Endothelial cell of umbilical vein (primary cell): ENCODE measurements around the gene TJP1. TPM values are rescaled to one million over a fixed set of nuclear protein-coding genes. Genes with fewer than 3 reads are reported as not detected.

ENCODE experiments used
- BruUV-seq: library from RNA; stranded (reverse); fragments of 400-500 nt; replicated peaks from 2 replicates; lab custom pipeline; 2021; lab: Mats Ljungman, UMichigan
- CTCF ChIA-PET: fragments of 300-600, 350-600 bp; sonication (Branson Sonifier 250); formaldehyde crosslinking; loops from one replicate; lab custom pipeline; 2021; ENCODE audit warnings: antibody characterized with exemption, inconsistent platforms; lab: Charles Lee
- POLR2A ChIA-PET: fragments of 300-600, 350-600 bp; sonication (Branson Sonifier 250); formaldehyde crosslinking; loops from one replicate; lab custom pipeline; 2021; ENCODE audit warnings: antibody characterized with exemption, inconsistent platforms; lab: Charles Lee
- DNase-seq: peaks from one replicate; pipeline ENCODE4 v3.0.0-alpha.2; 2011; ENCODE audit warnings: low read depth, low spot score
- FAIRE-seq: peaks from 2 replicates; lab custom pipeline; 2011; peaks lifted over from hg19 to GRCh38; lab: Jason Lieb, UNC
- H2AFZ ChIP-seq: 2 replicates; pipeline ENCODE4 v1.6.0; 2012; ENCODE audit warnings: low read depth, low read length, control low read depth, inconsistent platforms
- H3K27ac ChIP-seq: 2 replicates; pipeline ENCODE4 v1.5.1; 2011; ENCODE audit warnings: low read depth, mild to moderate bottlenecking, control low read depth, low read length, moderate library complexity; ENCODE audit not compliant: insufficient read depth
- H3K27me3 ChIP-seq, 2 experiments: 2 replicates each; pipeline versions ENCODE4 v1.6.0 to v1.6.1; 2011; ENCODE audit warnings: low read length in 2 of 2, mixed read lengths in 1 of 2; ENCODE audit not compliant: control insufficient read depth in 2 of 2, insufficient read depth in 2 of 2
- H3K36me3 ChIP-seq, 2 experiments: 2 replicates in 1 of 2; 3 replicates in 1 of 2; pipeline ENCODE4 v1.5.1; 2011; ENCODE audit warnings: low read length in 2 of 2, mild to moderate bottlenecking in 1 of 2, moderate library complexity in 1 of 2; ENCODE audit not compliant: control insufficient read depth in 2 of 2, insufficient read depth in 2 of 2; ENCODE audit errors: extremely low read depth in 1 of 2
- H3K4me1 ChIP-seq: 3 replicates; pipeline ENCODE4 v1.5.1; 2011; ENCODE audit warnings: mild to moderate bottlenecking, low read length; ENCODE audit not compliant: control insufficient read depth, insufficient read depth; ENCODE audit errors: extremely low read depth
- H3K4me2 ChIP-seq: 2 replicates; pipeline ENCODE4 v1.6.1; 2011; ENCODE audit warnings: low read length, control low read depth, mixed read lengths; ENCODE audit not compliant: insufficient read depth
- H3K4me3 ChIP-seq, 3 experiments: fragments of 200-600 bp in 1 of 3; sonication (generic), shearing (Covaris generic) in 1 of 3; replicated peaks in 1 of 3; 2 replicates each; pipeline ENCODE4 v1.5.1; 2011 to 2016; ENCODE audit warnings: control low read depth in 3 of 3, low read length in 3 of 3, mild to moderate bottlenecking in 2 of 3, inconsistent platforms in 1 of 3, low read depth in 1 of 3, moderate library complexity in 1 of 3; ENCODE audit not compliant: insufficient read depth in 1 of 3
- H3K79me2 ChIP-seq: 2 replicates; pipeline ENCODE4 v1.6.0; 2012; ENCODE audit warnings: low read length, inconsistent platforms; ENCODE audit not compliant: control insufficient read depth, insufficient read depth
- H3K9ac ChIP-seq: replicated peaks from 2 replicates; pipeline ENCODE3; 2011; ENCODE audit warnings: low read length, control low read depth; ENCODE audit not compliant: insufficient read depth; ENCODE audit errors: extremely low read depth
- H3K9me1 ChIP-seq: replicated peaks from 3 replicates; pipeline ENCODE4 v1.6.0; 2011; ENCODE audit warnings: mild to moderate bottlenecking, low read length; ENCODE audit not compliant: control insufficient read depth, insufficient read depth; ENCODE audit errors: extremely low read depth
- H3K9me3 ChIP-seq: replicated peaks from 2 replicates; pipeline ENCODE4 v1.5.1; 2012; ENCODE audit warnings: low read length, inconsistent platforms; ENCODE audit not compliant: control insufficient read depth, insufficient read depth
- H4K20me1 ChIP-seq: replicated peaks from 2 replicates; pipeline ENCODE3; 2011; ENCODE audit warnings: mild to moderate bottlenecking, low read length; ENCODE audit not compliant: control insufficient read depth, insufficient read depth; ENCODE audit errors: extremely low read depth
- EZH2 ChIP-seq: IDR thresholded peaks from 2 replicates; pipeline ENCODE4 v1.6.1; 2012; ENCODE audit warnings: borderline replicate concordance, low read depth, mild to moderate bottlenecking, moderate library complexity, low read length, inconsistent platforms; ENCODE audit not compliant: severe bottlenecking
- FOS ChIP-seq: IDR thresholded peaks from 2 replicates; pipeline ENCODE4 v1.6.1; 2011; ENCODE audit warnings: mild to moderate bottlenecking, low read length, moderate library complexity, borderline replicate concordance; ENCODE audit not compliant: insufficient read depth
- GATA2 ChIP-seq: IDR thresholded peaks from 2 replicates; pipeline ENCODE4 v1.7.0; 2011; ENCODE audit warnings: low read depth, mild to moderate bottlenecking, moderate library complexity, mixed read lengths, low read length; ENCODE audit not compliant: insufficient read length, insufficient read depth
- JUN ChIP-seq: IDR thresholded peaks from 2 replicates; pipeline ENCODE4 v1.6.1; 2011; ENCODE audit warnings: borderline replicate concordance, low read depth; ENCODE audit not compliant: insufficient read length, insufficient read depth
- MAX ChIP-seq: IDR thresholded peaks from 2 replicates; pipeline ENCODE4 v1.6.1; 2011; ENCODE audit not compliant: insufficient read depth, insufficient read length
- MYC ChIP-seq: IDR thresholded peaks from one replicate; pipeline ENCODE4 v1.6.1; 2011; ENCODE audit warnings: mild to moderate bottlenecking, low read depth, low read length
- POLR2A ChIP-seq: IDR thresholded peaks from 2 replicates; pipeline ENCODE4 v1.6.1; 2012; ENCODE audit warnings: low read depth, mild to moderate bottlenecking, control low read depth, low read length
- POLR2AphosphoS5 ChIP-seq: IDR thresholded peaks from 2 replicates; pipeline ENCODE4 v1.6.1; 2012; ENCODE audit warnings: low read depth, mild to moderate bottlenecking, control low read depth, low read length, moderate library complexity; ENCODE audit not compliant: insufficient read depth
- dilution Hi-C: fragments of 300-500 bp; cut with MboI; formaldehyde crosslinking; loops from one replicate; pipeline ENCODE4 v1.15.0; 2019; ENCODE audit warnings: low sequenced_read_pairs; ENCODE audit not compliant: extremely low pct_ligation_motif_present
- intact Hi-C: fragments of 100-400 bp; cut with micrococcal nuclease; formaldehyde crosslinking; loops from one replicate; pipeline ENCODE4 v1.10.0; 2022
- polyA plus RNA-seq, 4 experiments: library from polyadenylated mRNA; depleted of rRNA in 3 of 4; stranded (reverse) in 3 of 4; unstranded in 1 of 4; fragments of >200 nt; gene quantifications; 2 replicates each; pipeline versions ENCODE4 v1.2.1 to v1.2.3, GENCODE V29; 2011 to 2012; ENCODE audit warnings: missing spikeins in 1 of 4
- total RNA-seq: library from RNA; stranded (reverse); gene quantifications from 2 replicates; pipeline ENCODE4 v1.2.3, GENCODE V29; 2021
- TF ChIP-seq, protein P1 (sequence below), 2 donors: IDR thresholded peaks; 1 replicate in 1 of 2; 2 replicates in 1 of 2; pipeline ENCODE4 v1.5.1; 2011; ENCODE audit warnings: low read length in 2 of 2, mild to moderate bottlenecking in 2 of 2, moderate library complexity in 2 of 2, control low read depth in 1 of 2, inconsistent platforms in 1 of 2, low read depth in 1 of 2; ENCODE audit not compliant: insufficient read depth in 1 of 2; ENCODE audit errors: extremely low read depth in 1 of 2

Gene TJP1
- total and polyA plus RNA-seq, 2 donors (not counting 3 experiments of a cell fraction or from before 2014, with no cell fraction given), result 45.6 to 128 TPM

DNA sequence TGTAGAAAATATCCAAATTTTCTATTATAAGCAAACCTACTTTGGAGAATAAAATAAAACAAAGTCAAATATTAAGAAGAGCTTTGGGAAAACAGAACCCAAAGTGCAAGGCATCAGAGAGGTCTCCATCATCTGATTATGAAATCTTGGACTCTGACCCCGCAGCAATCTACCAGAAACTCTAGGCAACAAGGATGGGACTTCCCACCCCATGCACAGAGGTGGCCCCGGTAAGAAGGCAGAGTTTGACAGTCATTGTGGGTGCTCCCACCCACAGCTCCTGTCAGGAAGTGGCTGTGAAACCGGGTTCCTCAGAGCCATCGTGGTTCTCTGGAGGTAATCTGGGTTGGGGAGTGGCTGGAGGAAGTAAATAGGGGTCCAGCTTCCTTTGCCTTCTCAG lies 37.0 kb upstream of the TJP1 start:
- Histone ChIP-seq H3K4me3 (no peak overlapping the region), H3K9me1 (no peaks in the 10 kb centered on the region), H3K4me2 (no peak overlapping the region), H3K4me1 (no peaks in the 10 kb centered on the region), H3K27me3 (peaks cover 0 to 2% of the 10 kb centered on the region in 2 experiments), H3K9ac (no peak overlapping the region), H4K20me1 (no peaks in the 10 kb centered on the region), H2AFZ (no peak overlapping the region), H3K36me3 (no peaks in the 10 kb centered on the region), H3K27ac (no peak overlapping the region), H3K9me3 (no peaks in the 10 kb centered on the region), H3K79me2 (no peaks in the 10 kb centered on the region)
- no TSS peak for BruUV-seq
- FAIRE-seq, result no peak
- TF ChIP-seq MYC (no peak), POLR2A (no peak), GATA2 (no peak), MAX (no peak), POLR2AphosphoS5 (no peak), FOS (no peak), EZH2 (no peak), JUN (no peak)
- TF ChIP-seq, protein P1, sequence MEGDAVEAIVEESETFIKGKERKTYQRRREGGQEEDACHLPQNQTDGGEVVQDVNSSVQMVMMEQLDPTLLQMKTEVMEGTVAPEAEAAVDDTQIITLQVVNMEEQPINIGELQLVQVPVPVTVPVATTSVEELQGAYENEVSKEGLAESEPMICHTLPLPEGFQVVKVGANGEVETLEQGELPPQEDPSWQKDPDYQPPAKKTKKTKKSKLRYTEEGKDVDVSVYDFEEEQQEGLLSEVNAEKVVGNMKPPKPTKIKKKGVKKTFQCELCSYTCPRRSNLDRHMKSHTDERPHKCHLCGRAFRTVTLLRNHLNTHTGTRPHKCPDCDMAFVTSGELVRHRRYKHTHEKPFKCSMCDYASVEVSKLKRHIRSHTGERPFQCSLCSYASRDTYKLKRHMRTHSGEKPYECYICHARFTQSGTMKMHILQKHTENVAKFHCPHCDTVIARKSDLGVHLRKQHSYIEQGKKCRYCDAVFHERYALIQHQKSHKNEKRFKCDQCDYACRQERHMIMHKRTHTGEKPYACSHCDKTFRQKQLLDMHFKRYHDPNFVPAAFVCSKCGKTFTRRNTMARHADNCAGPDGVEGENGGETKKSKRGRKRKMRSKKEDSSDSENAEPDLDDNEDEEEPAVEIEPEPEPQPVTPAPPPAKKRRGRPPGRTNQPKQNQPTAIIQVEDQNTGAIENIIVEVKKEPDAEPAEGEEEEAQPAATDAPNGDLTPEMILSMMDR (IDR thresholded peaks at IDR 0.05; ENCODE audit: extremely low read depth in 1 of 2, insufficient read depth in 1 of 2, low read depth in 1 of 2, low read length in 2 of 2), result no peak
- ChIA-PET CTCF (interaction anchor here (2.0 to 3.5 kb wide), 2 partner anchors 11 to 66 kb away, joined by 5 to 15 read pairs; no protein-coding TSS in a partner anchor), POLR2A (no interaction called here)
- intact Hi-C loops, result no loop called here
- no peak for DNase-seq
- dilution Hi-C loops, result no loop called here
